ENCODE results near the gene ARTN.

GRCh38 chr1:43902058-43902831 lies 31.4 kb upstream of the ARTN start:
- TF ChIP-seq, protein P1, sequence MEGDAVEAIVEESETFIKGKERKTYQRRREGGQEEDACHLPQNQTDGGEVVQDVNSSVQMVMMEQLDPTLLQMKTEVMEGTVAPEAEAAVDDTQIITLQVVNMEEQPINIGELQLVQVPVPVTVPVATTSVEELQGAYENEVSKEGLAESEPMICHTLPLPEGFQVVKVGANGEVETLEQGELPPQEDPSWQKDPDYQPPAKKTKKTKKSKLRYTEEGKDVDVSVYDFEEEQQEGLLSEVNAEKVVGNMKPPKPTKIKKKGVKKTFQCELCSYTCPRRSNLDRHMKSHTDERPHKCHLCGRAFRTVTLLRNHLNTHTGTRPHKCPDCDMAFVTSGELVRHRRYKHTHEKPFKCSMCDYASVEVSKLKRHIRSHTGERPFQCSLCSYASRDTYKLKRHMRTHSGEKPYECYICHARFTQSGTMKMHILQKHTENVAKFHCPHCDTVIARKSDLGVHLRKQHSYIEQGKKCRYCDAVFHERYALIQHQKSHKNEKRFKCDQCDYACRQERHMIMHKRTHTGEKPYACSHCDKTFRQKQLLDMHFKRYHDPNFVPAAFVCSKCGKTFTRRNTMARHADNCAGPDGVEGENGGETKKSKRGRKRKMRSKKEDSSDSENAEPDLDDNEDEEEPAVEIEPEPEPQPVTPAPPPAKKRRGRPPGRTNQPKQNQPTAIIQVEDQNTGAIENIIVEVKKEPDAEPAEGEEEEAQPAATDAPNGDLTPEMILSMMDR (IDR thresholded peaks at IDR 0.05; ENCODE audit: poor library complexity) = no peak
- TF ChIP-seq EZH2 (IDR thresholded peaks at IDR 0.05; ENCODE audit: borderline replicate concordance) = no peak
